Measurements from ENCODE around the gene IRS1.

IRS1 gene

GRCh38 chr2:226799976-226800940 is 638 bp upstream of the IRS1 start:
- TF ChIP-seq CTCF (IDR thresholded peaks at IDR 0.05; ENCODE audit: control insufficient read depth, insufficient read depth, low read depth, low read length, missing control alignments), result no peak
- no peak for DNase-seq (ENCODE audit: low read depth)
- H3K4me3 ChIP-seq (ENCODE audit: control insufficient read depth, low read depth, low read length), result peak overlapping the region; percentile 85

GRCh38 chr2:226798422-226799210 is 1.0 kb downstream of the IRS1 start:
- H3K4me3 ChIP-seq (ENCODE audit: control insufficient read depth, low read depth, low read length), result peak overlapping the region; percentile 85
- DNase-seq (ENCODE audit: low read depth), result no peak
- peak; percentile 41 for TF ChIP-seq CTCF (IDR thresholded peaks at IDR 0.05; ENCODE audit: control insufficient read depth, insufficient read depth, low read depth, low read length, missing control alignments)

GRCh38 chr2:226797989-226798421 is 1.6 kb downstream of the IRS1 start:
- peak overlapping the region; percentile 85 for H3K4me3 ChIP-seq (ENCODE audit: control insufficient read depth, low read depth, low read length)

GRCh38 chr2:226797289-226797988 is 2.2 kb downstream of the IRS1 start:
- no peak for DNase-seq (ENCODE audit: low read depth)
- peak overlapping the region; percentile 85 for H3K4me3 ChIP-seq (ENCODE audit: control insufficient read depth, low read depth, low read length)
- TF ChIP-seq CTCF (IDR thresholded peaks at IDR 0.05; ENCODE audit: control insufficient read depth, insufficient read depth, low read depth, low read length, missing control alignments), result no peak

More at GRCh38 chr2:226797989-226798421, 1.6 kb downstream of the IRS1 start:
- DNase-seq (ENCODE audit: low read depth), result no peak
- TF ChIP-seq CTCF (IDR thresholded peaks at IDR 0.05; ENCODE audit: control insufficient read depth, insufficient read depth, low read depth, low read length, missing control alignments), result no peak

- H3K4me3 ChIP-seq (ENCODE audit: control insufficient read depth, low read depth, low read length), result peak overlapping the region; percentile 85
- TF ChIP-seq CTCF (IDR thresholded peaks at IDR 0.05; ENCODE audit: control insufficient read depth, insufficient read depth, low read depth, low read length, missing control alignments), result peak; percentile 90
- DNase-seq (ENCODE audit: low read depth), result no peak
Observed at GRCh38 chr2:226796840-226797288, 2.8 kb downstream of the IRS1 start.
